DOHH2 (cell line): ENCODE measurements around the gene MRC2.

Experiments used
- H3F3A ChIP-seq: fragments of 200-600 bp; sonication (generic), shearing (Covaris generic); 2 replicates; pipeline ENCODE4 v1.6.0; 2016; ENCODE audit warnings: antibody characterized with exemption, mild to moderate bottlenecking; ENCODE audit not compliant: control insufficient read depth, insufficient read depth
- H3K27ac ChIP-seq: fragments of 200-600 bp; sonication (generic); 2 replicates; pipeline ENCODE4 v1.5.1; 2014; ENCODE audit warnings: low read depth, mild to moderate bottlenecking, low read length, moderate library complexity
- H3K27me3 ChIP-seq: fragments of 200-600 bp; sonication (generic); 2 replicates; pipeline ENCODE4 v1.6.1; 2014; ENCODE audit warnings: mild to moderate bottlenecking, low read length, mixed read lengths; ENCODE audit not compliant: control insufficient read depth
- H3K36me3 ChIP-seq: fragments of 200-600 bp; sonication (generic); 2 replicates; pipeline ENCODE4 v1.6.1; 2014; ENCODE audit warnings: mild to moderate bottlenecking, low read length, moderate library complexity, mixed read lengths; ENCODE audit not compliant: control insufficient read depth
- H3K4me1 ChIP-seq: fragments of 200-600 bp; sonication (generic); 2 replicates; pipeline ENCODE4 v1.6.1; 2014; ENCODE audit warnings: mild to moderate bottlenecking, low read length, mixed read lengths; ENCODE audit not compliant: control insufficient read depth
- H3K4me2 ChIP-seq: fragments of 200-600 bp; sonication (generic); 2 replicates; pipeline ENCODE4 v1.6.0; 2014; ENCODE audit warnings: mild to moderate bottlenecking, low read length, moderate library complexity
- H3K4me3 ChIP-seq: fragments of 200-600 bp; sonication (generic); 2 replicates; pipeline ENCODE4 v1.5.1; 2014; ENCODE audit warnings: mild to moderate bottlenecking, low read length, mixed read lengths
- H3K79me2 ChIP-seq: fragments of 200-600 bp; sonication (generic); 2 replicates; pipeline ENCODE4 v1.6.1; 2014; ENCODE audit warnings: mild to moderate bottlenecking, low read length, mixed read lengths; ENCODE audit not compliant: control insufficient read depth
- H3K9me2 ChIP-seq: fragments of 200-600 bp; sonication (generic); replicated peaks from 2 replicates; pipeline ENCODE4 v1.6.1; 2014; ENCODE audit warnings: mild to moderate bottlenecking, low read length, mixed read lengths; ENCODE audit not compliant: control insufficient read depth
- H3K9me3 ChIP-seq: fragments of 200-600 bp; sonication (generic); 2 replicates; pipeline ENCODE4 v1.6.1; 2014; ENCODE audit warnings: antibody characterized with exemption, low read length, mixed read lengths; ENCODE audit not compliant: control insufficient read depth, insufficient read depth
- H4K20me1 ChIP-seq: fragments of 200-600 bp; sonication (generic); 2 replicates; pipeline ENCODE4 v1.6.0; 2014; ENCODE audit warnings: low read depth, mild to moderate bottlenecking, antibody characterized with exemption, low read length, moderate library complexity; ENCODE audit not compliant: control insufficient read depth, insufficient read depth
- EZH2phosphoT487 ChIP-seq: fragments of 200-600 bp; sonication (generic); IDR thresholded peaks from 2 replicates; pipeline ENCODE4 v1.6.1; 2017; ENCODE audit warnings: borderline replicate concordance, mild to moderate bottlenecking, antibody characterized with exemption, low read length, moderate library complexity, mixed read lengths
- TF ChIP-seq, protein P1 (sequence below): fragments of 200-600 bp; sonication (generic); IDR thresholded peaks from one replicate; pipeline ENCODE4 v1.5.1; 2014; ENCODE audit warnings: antibody characterized with exemption, mild to moderate bottlenecking, low read depth, low read length; ENCODE audit not compliant: poor library complexity, severe bottlenecking

Gene MRC2

DNA sequence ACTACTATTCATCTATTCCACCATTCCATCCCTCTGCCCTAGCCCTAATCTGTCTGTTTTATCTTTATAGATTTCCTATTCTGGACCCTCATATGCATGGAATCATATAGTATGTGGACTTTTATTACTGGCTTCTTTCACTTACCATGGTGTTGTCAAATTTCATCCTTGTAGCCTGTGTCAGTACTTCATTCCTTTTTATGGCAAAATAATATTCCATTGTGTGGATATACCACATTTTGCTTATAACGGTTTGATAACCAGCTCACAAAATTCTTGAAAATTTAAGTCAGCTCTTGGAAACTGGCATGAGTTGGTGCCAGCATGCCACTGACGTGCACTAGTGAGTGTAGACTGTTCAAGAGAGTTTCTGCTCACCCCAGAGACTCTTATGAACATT is 30.3 kb upstream of the MRC2 start:
- Histone ChIP-seq H3K27me3 (no peaks in the 10 kb centered on the region), H4K20me1 (no peaks in the 10 kb centered on the region), H3K4me3 (no peak overlapping the region), H3K4me1 (no peaks in the 10 kb centered on the region), H3K4me2 (no peak overlapping the region), H3K36me3 (peaks cover 77% of the 10 kb centered on the region), H3F3A (no peaks in the 10 kb centered on the region), H3K9me2 (no peaks in the 10 kb centered on the region), H3K27ac (no peak overlapping the region), H3K79me2 (no peaks in the 10 kb centered on the region), H3K9me3 (no peaks in the 10 kb centered on the region)
- TF ChIP-seq EZH2phosphoT487, result no peak
- TF ChIP-seq, protein P1, sequence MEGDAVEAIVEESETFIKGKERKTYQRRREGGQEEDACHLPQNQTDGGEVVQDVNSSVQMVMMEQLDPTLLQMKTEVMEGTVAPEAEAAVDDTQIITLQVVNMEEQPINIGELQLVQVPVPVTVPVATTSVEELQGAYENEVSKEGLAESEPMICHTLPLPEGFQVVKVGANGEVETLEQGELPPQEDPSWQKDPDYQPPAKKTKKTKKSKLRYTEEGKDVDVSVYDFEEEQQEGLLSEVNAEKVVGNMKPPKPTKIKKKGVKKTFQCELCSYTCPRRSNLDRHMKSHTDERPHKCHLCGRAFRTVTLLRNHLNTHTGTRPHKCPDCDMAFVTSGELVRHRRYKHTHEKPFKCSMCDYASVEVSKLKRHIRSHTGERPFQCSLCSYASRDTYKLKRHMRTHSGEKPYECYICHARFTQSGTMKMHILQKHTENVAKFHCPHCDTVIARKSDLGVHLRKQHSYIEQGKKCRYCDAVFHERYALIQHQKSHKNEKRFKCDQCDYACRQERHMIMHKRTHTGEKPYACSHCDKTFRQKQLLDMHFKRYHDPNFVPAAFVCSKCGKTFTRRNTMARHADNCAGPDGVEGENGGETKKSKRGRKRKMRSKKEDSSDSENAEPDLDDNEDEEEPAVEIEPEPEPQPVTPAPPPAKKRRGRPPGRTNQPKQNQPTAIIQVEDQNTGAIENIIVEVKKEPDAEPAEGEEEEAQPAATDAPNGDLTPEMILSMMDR, result no peak

DNA sequence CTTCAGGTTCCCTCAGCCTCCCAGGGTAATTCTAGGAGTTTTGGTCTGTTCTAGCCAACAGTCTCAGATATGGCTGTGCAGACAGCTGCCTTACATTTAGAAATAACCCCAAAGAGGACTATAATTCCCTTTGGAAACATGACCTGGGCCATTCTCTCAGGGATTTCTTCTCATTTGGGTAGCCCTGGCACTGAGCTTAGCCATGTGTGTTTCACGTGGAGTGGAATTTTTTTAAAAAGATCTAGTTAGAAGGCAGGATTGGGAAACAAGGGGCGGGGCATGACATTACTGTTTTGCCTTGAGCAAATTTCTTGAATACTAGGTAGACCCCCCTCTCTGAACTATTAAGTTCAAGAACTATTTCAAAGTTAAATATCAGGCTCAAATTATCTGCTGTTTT is 29.6 kb upstream of the MRC2 start:
- H3K9me2 ChIP-seq, result no peaks in the 10 kb centered on the region
- no peaks in the 10 kb centered on the region for H3F3A ChIP-seq
- peaks cover 77% of the 10 kb centered on the region for H3K36me3 ChIP-seq
- H3K79me2 ChIP-seq, result no peaks in the 10 kb centered on the region
- no peaks in the 10 kb centered on the region for H3K27me3 ChIP-seq
- H3K4me1 ChIP-seq, result no peaks in the 10 kb centered on the region
- TF ChIP-seq, protein P1, result no peak
- no peak for TF ChIP-seq EZH2phosphoT487
- H3K4me2 ChIP-seq, result no peak overlapping the region
- no peaks in the 10 kb centered on the region for H4K20me1 ChIP-seq
- H3K4me3 ChIP-seq, result no peak overlapping the region
- no peak overlapping the region for H3K27ac ChIP-seq
- H3K9me3 ChIP-seq, result no peaks in the 10 kb centered on the region

DNA sequence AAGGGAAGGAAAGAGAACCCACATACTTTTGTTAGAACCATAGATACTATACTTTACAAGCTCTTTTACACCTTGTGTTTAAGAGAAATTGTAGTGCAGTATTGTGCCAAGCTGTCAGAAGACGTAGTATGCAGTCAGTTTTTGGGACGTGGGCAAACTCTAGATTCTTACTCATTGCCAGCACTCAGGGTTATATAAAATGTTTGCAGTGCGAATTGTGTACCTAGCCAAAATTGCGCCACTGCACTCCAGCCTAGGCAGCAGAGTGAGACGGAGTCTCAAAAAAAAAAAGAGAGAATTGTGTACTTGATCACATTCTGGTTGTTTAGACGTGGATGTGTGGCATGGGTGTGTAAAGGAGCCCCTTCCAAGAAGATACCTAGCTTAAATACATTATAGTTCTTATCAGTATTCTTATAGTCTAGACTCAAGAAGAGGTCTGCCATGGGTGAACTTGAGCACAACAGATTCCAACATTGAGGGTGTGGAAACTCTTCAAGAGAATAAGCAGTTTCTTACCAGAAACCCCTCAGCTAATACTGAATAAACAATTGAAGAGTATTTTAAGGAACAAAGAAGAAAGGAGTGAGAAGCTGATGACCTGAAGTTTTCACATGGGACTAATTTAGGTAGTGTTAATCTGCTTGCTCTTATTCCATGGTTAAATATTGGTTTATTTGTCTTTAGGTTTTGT is 27.4 kb upstream of the MRC2 start:
- no peak for TF ChIP-seq EZH2phosphoT487
- TF ChIP-seq, protein P1, result no peak
- no peaks in the 10 kb centered on the region for H3K79me2 ChIP-seq

More for the DNA sequence above, 27.4 kb upstream of the MRC2 start:
- H3K27ac ChIP-seq, result no peak overlapping the region
- peaks cover 75% of the 10 kb centered on the region for H3K36me3 ChIP-seq
- H3K9me3 ChIP-seq, result no peaks in the 10 kb centered on the region
- H3K4me3 ChIP-seq, result no peak overlapping the region
- no peaks in the 10 kb centered on the region for H3K9me2 ChIP-seq
- H3K27me3 ChIP-seq, result no peaks in the 10 kb centered on the region
- H4K20me1 ChIP-seq, result no peaks in the 10 kb centered on the region
- H3K4me2 ChIP-seq, result no peak overlapping the region
- no peaks in the 10 kb centered on the region for H3F3A ChIP-seq
- H3K4me1 ChIP-seq, result no peaks in the 10 kb centered on the region
